ENCODE measurements around the gene AP5S1. TPM values are rescaled to one million over a fixed set of nuclear protein-coding genes. Genes with fewer than 3 reads are reported as not detected.

AP5S1 gene
- total and polyA plus RNA-seq, 2 of the 4 experiments (the other 2 are of a cell fraction): 10.1 to 11.7 TPM

GRCh38 chr20:3861191-3861590 is 40.8 kb downstream of the AP5S1 start:
- Histone ChIP-seq H3K9ac (ENCODE audit: low read depth, low read length) (no peak overlapping the region), H3K4me2 (ENCODE audit: low read depth, low read length) (no peak overlapping the region), H2AK9ac (replicated peaks; ENCODE audit: low read depth, low read length, poor library complexity) (no peak overlapping the region), H3K56ac (ENCODE audit: extremely low read depth, insufficient read depth, low read length) (no peak overlapping the region), H3K18ac (ENCODE audit: low read depth, low read length) (no peak overlapping the region), H2BK5ac (ENCODE audit: low read depth, low read length, poor library complexity, severe bottlenecking) (no peak overlapping the region), H4K91ac (ENCODE audit: insufficient read depth, low read depth, low read length) (no peak overlapping the region), H3K27ac (ENCODE audit: insufficient read depth, low read length) (no peak overlapping the region), H2AFZ (replicated peaks; ENCODE audit: low read length, poor library complexity) (no peak overlapping the region), H3K79me1 (ENCODE audit: low read depth in 1 of 2, low read length in 2 of 2) (peaks cover 23 to 37% of the 10 kb centered on the region in 2 experiments), H3K23ac (ENCODE audit: low read depth, low read length) (no peak overlapping the region), H2AK5ac (ENCODE audit: low read depth, low read length) (no peak overlapping the region), H3K27me3 (ENCODE audit: control insufficient read depth, insufficient read depth, low read length) (no peaks in the 10 kb centered on the region), H4K20me1 (ENCODE audit: insufficient read depth, low read length) (peaks cover 27% of the 10 kb centered on the region; the same call in 1 of the 2 replicates), H3K4me3 (ENCODE audit: insufficient read depth, low read depth, low read length) (no peak overlapping the region), H4K8ac (ENCODE audit: low read depth in 2 of 2, low read length in 2 of 2) (no peak overlapping the region), H3K9me3 (ENCODE audit: control insufficient read depth, insufficient read depth, low read length) (peaks cover 5% of the 10 kb centered on the region), H2BK120ac (ENCODE audit: low read depth, low read length) (no peak overlapping the region), H3K4me1 (ENCODE audit: control insufficient read depth, insufficient read depth, low read length) (no peaks in the 10 kb centered on the region), H3K14ac (replicated peaks; ENCODE audit: low read depth, low read length) (no peak overlapping the region), H2BK15ac (ENCODE audit: low read depth, low read length) (no peak overlapping the region), H3K4ac (ENCODE audit: low read depth, low read length) (no peak overlapping the region), H3K9me1 (ENCODE audit: insufficient read depth, low read length) (no peaks in the 10 kb centered on the region), H3K36me3 (ENCODE audit: control insufficient read depth, insufficient read depth, low read length) (peaks cover 81% of the 10 kb centered on the region), H4K5ac (ENCODE audit: low read depth, low read length) (no peak overlapping the region), H2BK20ac (ENCODE audit: low read depth, low read length) (no peak overlapping the region)
- DNase-seq: no peak
- in situ Hi-C loops (cut with MboI; ENCODE audit: low sequenced_read_pairs): no loop called here
- ChIA-PET CTCF (no interaction called here), POLR2A (ENCODE audit: unreplicated experiment) (no interaction called here)
- no peak for ATAC-seq (ENCODE audit: low read depth)
- TF ChIP-seq MAFK (IDR thresholded peaks at IDR 0.05; ENCODE audit: low read depth, low read length): no peak
- TF ChIP-seq CEBPB (IDR thresholded peaks at IDR 0.05; ENCODE audit: low read depth, low read length): no peak
- TF ChIP-seq ELK1 (IDR thresholded peaks at IDR 0.05; ENCODE audit: borderline replicate concordance, low read depth, low read length): no peak
- no peak for TF ChIP-seq CTCF (conservative IDR thresholded peaks at IDR 0.05; ENCODE audit: low read depth, low read length)
- TF ChIP-seq NFE2L2 (IDR thresholded peaks at IDR 0.05; ENCODE audit: low read depth, low read length): no peak
- no peak for TF ChIP-seq POLR2A (IDR thresholded peaks at IDR 0.05; ENCODE audit: low read depth, low read length)
- no peak for TF ChIP-seq RCOR1 (IDR thresholded peaks at IDR 0.05; ENCODE audit: insufficient replicate concordance, low read length)
- TF ChIP-seq CHD1 (IDR thresholded peaks at IDR 0.05; ENCODE audit: low read depth, low read length): no peak
- TF ChIP-seq RFX5 (IDR thresholded peaks at IDR 0.05; ENCODE audit: low read depth, low read length): no peak
- no peak for TF ChIP-seq RAD21 (IDR thresholded peaks at IDR 0.05; ENCODE audit: low read length)
- BruUV-seq (replicated peaks): no TSS peak
- intact Hi-C loops (cut with micrococcal nuclease): no loop called here
- dilution Hi-C loops (cut with HindIII; ENCODE audit: low sequenced_read_pairs, unreplicated experiment): no loop called here
- 100% methylated on average over 1 of the region's 7 CpGs; no CpG with 5 or more reads in 1 of the 2 experiments for WGBS, 2 experiments (ENCODE audit: extremely low coverage in 2 of 2, insufficient read length in 1 of 2)

Measured in IMR-90 (cell line).